NCI-H1048 (cell line): ENCODE results near the gene MIDN.

Experiments used
- DNase-seq: peaks from one replicate; lab custom pipeline; 2025; lab: John Stamatoyannopoulos, UW

MIDN gene

GRCh38 chr19:1283207-1283916 lies 35.0 kb downstream of the MIDN start:
- no peak for DNase-seq

- DNase-seq, result no peak
Observed at GRCh38 chr19:1283917-1284292, 35.5 kb downstream of the MIDN start.

DNA sequence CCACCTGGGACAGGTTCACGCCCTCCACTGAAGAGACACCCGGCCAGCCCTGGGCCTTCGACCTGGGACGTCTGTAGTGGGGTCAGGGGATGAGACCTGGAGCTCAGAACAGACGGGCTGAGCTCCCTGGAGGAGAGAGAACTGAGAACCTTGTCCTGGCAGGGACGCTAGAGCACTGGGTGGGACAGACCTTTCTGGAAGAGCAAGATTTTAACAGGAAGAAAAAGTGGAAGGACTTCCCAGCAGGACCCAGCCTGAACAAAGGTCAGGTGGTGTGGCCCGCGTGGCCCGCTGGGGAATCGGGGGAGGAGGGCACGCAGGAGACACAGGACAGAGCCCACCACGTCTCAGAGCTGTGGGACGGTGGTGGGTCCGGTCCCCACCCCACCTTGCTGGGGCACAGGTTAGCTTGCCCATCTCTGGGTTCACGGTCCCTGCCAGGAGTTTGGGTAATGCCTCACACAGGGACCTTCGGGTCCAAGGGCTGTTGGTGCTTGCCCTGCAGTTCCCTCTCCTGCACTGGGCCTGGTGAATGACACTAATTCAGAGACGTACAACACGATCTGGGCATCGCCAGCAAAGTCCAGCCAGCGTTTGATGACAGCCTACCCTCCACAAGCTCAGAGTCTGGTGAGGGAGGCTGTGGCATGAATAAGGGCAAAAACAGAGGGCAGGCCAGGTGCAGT lies 36.1 kb downstream of the MIDN start:
- DNase-seq, result no peak

GRCh38 chr19:1284979-1285736 lies 36.8 kb downstream of the MIDN start:
- no peak for DNase-seq

GRCh38 chr19:1285737-1286360 lies 37.5 kb downstream of the MIDN start, which contains the start of gene EFNA2:
Gene EFNA2 (plus strand): TSS chr19:1285873. CDS start chr19:1286169, 296 bp downstream.
- no peak for DNase-seq

GRCh38 chr19:1286487-1287353 lies 38.3 kb downstream of the MIDN start:
- DNase-seq, result no peak

- no peak for DNase-seq
Observed at GRCh38 chr19:1287354-1288225, 39.2 kb downstream of the MIDN start.

GRCh38 chr19:1288226-1288612 lies 39.8 kb downstream of the MIDN start:
- no peak for DNase-seq

GRCh38 chr19:1288833-1289685 lies 40.7 kb downstream of the MIDN start:
- no peak for DNase-seq

DNA sequence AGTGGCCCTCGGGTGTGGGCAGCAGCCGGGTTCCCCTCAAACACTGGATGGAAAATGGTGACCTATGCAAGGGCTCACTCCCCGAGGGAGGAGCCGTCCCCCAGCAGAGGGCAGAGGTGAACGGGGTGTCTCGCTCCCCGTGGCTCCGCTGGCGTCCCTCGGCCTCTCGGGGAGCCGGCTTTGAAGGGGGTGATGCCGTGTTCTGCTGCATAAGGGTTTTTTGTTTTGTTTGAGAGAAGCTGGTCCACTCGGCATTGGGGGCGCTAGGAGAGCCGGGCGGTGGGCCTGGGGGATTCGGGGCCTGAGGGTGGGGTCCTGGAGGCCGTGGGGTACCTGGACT lies 41.3 kb downstream of the MIDN start:
- no peak for DNase-seq

DNA sequence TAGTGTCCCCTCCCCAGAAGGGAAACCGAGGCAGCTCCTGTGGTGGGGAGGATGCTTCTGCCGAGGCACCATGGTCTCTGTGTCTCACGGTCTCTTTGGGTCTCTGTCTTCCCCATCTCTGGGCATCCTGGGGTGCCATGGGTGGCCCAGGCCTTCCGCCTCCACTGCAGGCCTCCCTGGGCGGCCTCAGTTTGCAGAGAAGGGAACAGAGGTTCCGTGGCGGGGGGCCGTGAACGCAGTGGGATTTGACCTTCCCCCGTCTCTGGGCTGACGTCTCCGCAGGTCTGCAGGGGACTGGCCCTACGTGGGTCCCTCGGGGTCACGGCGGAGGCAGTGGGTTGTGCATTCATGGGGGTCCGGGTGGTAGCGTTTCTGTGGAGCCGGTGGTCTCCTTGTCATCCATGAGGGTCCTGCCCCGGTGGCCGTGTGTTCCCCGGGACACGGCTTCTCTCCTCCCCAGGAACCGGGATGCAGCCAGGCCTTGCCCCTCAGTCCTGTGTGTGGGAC lies 41.9 kb downstream of the MIDN start:
- no peak for DNase-seq

- no peak for DNase-seq
Observed at GRCh38 chr19:1290703-1291651, 42.6 kb downstream of the MIDN start.

DNA sequence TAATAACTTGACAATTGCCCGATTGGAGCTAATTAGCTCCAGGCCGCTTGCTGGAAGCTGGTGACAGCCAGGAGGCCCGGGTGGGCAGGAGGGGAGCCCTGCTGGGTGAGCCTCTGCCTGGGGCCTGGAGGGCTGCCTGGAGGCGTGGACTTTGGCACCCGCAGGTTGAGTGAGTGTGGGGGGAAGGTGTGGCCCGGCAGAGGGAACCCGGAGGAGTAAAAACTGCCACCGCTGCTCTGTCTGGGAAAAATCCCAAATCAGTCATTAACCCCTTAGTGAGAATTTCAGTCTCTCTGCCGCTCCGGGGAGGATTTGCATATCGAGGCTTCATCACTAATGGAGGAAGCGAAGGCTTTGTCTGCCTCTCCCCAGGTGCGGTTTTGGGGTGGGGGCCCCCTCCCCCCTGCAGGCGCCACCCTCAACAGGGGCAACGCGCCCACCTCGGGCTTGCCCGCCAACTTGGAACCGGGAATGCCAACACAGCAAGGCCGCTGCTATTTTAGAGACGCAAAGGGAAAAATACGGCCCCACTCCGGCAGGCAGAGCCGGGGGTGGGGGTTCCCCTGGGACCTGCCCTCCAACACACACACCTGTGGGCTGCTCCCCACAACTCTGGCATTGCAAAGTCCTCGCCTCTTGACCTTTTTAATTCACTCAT lies 43.5 kb downstream of the MIDN start:
- no peak for DNase-seq

DNA sequence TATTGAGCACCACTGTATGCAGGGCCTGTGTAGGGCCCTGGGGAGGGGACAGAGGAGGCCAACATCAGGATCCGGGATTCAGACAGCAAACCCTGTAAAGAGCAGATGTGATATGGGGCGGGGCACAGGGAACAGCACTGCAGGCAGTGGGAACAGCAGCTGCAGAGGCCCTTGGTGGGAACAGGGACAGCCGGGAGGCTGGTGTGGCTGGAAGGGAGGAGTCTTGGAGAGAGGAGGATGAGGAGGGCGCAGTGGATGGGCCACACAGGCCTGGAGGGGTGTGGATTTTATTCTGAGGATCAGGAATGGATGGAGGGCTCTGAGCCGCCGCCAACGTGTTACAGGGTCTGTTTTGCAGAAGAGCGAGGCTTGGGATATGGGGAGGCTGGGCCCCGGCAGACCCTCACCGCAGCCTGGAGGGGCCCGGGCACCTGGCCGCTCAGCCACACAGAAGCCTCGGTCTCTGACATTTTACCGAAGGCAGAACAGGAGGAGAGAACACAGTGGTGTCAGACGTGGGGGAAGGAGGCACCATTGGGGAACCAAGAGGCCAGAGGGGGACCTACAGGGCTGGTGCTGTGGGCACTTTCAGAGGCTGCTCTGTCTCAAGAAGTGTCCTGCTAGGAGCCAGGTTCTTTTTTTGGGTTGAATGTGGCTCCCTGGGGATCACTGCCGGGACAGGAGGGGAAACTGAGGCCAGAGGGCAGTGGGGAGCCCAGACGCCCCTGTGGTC lies 44.2 kb downstream of the MIDN start:
- no peak for DNase-seq

- DNase-seq, result no peak
Observed at GRCh38 chr19:1293782-1294604, 45.6 kb downstream of the MIDN start.

DNA sequence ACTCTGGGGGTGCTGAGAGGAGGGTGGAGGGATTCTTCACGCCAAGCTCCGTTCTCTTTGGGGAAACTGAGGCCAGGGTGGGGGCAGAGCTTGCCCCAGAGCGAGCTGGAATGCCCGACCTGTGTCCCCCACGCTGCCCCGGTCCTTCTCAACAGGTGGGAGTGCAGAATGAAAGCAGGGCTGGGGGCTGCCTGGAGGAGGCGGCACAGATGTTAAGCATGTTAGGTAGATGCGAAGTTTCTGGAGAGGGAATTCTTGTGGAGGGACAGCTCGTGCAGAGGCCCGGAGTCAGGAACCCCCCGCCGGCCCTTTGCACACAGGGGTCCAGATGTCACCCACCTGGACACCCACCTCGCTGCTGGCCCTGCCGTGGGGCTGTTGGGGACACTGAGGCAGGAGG lies 46.3 kb downstream of the MIDN start:
- DNase-seq, result no peak
